SK-N-SH treated with all-trans-retinoic acid at 6 μM for 48 hours (cell line): Measurements from ENCODE around the gene HNF4A.

Experiments used
- ARNTL ChIP-seq: fragments of 450-650 bp; formaldehyde crosslinking; IDR thresholded peaks from 2 replicates; pipeline ENCODE4 v1.5.0; 2020; ENCODE audit warnings: low read depth, mild to moderate bottlenecking, moderate library complexity, borderline replicate concordance
- BACH2 ChIP-seq: fragments of 250-450 bp; sonication (Bioruptor Pico); IDR thresholded peaks from 2 replicates; pipeline ENCODE4 v1.9.0; 2021; ENCODE audit warnings: mild to moderate bottlenecking, borderline replicate concordance
- OSR1 ChIP-seq: fragments of 250-450 bp; sonication (Bioruptor Pico); IDR thresholded peaks from 2 replicates; pipeline ENCODE4 v1.8.0; 2022; ENCODE audit warnings: moderate library complexity, mild to moderate bottlenecking, inconsistent platforms
- ZNF8 ChIP-seq: fragments of 450-650 bp; formaldehyde crosslinking; IDR thresholded peaks from 2 replicates; pipeline ENCODE4 v1.5.0; 2020; ENCODE audit warnings: mild to moderate bottlenecking, moderate library complexity
- TF ChIP-seq, protein P1 (sequence below): fragments of 250-450 bp; sonication (Bioruptor Pico); IDR thresholded peaks from 2 replicates; pipeline ENCODE4 v1.8.0; 2020; ENCODE audit warnings: mild to moderate bottlenecking, moderate library complexity, borderline replicate concordance

DNA sequence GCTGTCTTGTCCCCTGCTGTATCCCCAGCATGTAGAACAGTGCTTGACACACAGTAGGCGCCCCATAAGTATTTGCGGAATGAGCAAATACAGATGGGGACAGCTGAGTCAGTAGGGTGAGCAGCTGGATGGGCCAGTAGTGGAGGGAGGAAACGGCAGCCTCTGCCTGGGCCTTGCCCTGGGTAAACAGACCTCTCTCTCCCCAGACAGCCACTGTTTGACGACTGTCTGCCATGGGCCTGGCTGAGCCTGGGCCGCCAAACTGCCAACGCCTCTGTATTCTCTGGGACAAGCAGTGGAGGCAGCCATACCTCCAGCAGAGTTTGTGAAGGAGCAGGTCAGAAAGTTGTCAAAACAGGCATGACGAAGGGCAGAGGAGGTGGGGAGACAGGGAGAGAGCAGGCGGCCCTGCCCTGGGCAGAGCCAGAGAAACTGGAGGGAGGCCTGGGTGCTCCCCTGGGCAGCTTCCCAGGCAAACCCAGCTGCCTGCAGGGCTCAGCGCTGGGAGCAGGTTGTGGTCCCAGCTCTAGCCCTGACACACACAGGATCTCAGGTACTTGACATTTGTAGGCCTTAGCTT lies 15.2 kb downstream of the HNF4A start:
- TF ChIP-seq OSR1 (CRISPR knock-in tag) (no peak), ZNF8 (CRISPR knock-in tag) (no peak), ARNTL (CRISPR knock-in tag) (no peak), BACH2 (CRISPR knock-in tag) (no peak)
- TF ChIP-seq, protein P1, sequence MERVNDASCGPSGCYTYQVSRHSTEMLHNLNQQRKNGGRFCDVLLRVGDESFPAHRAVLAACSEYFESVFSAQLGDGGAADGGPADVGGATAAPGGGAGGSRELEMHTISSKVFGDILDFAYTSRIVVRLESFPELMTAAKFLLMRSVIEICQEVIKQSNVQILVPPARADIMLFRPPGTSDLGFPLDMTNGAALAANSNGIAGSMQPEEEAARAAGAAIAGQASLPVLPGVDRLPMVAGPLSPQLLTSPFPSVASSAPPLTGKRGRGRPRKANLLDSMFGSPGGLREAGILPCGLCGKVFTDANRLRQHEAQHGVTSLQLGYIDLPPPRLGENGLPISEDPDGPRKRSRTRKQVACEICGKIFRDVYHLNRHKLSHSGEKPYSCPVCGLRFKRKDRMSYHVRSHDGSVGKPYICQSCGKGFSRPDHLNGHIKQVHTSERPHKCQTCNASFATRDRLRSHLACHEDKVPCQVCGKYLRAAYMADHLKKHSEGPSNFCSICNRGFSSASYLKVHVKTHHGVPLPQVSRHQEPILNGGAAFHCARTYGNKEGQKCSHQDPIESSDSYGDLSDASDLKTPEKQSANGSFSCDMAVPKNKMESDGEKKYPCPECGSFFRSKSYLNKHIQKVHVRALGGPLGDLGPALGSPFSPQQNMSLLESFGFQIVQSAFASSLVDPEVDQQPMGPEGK (CRISPR knock-in tag): no peak
